Liver (tissue), 9 donors: ENCODE measurements around the gene MYO9A. TPM values are rescaled to one million over a fixed set of nuclear protein-coding genes. Genes with fewer than 3 reads are reported as not detected.

Experiments
- DNase-seq: peaks from one replicate; pipeline ENCODE4 v3.0.0-alpha.2; 2017; ENCODE audit warnings: low spot score
- H3K27ac ChIP-seq, 2 donors: one replicate each; pipeline ENCODE4 v1.7.0; 2013; ENCODE audit warnings: inconsistent platforms in 2 of 2, low read length in 2 of 2, control low read depth in 1 of 2, low read depth in 1 of 2, mild to moderate bottlenecking in 1 of 2
- H3K27me3 ChIP-seq, 4 donors: one replicate each; pipeline versions ENCODE4 v1.6.1 to v1.7.0; 2013; ENCODE audit warnings: low read length in 3 of 4, inconsistent platforms in 1 of 4, mild to moderate bottlenecking in 1 of 4, moderate library complexity in 1 of 4; ENCODE audit not compliant: control insufficient read depth in 4 of 4, insufficient read depth in 4 of 4
- H3K36me3 ChIP-seq, 4 donors: one replicate each; pipeline versions ENCODE4 v1.6.1 to v1.7.0; 2013; ENCODE audit warnings: low read length in 3 of 4, mild to moderate bottlenecking in 3 of 4, low read depth in 1 of 4, moderate library complexity in 1 of 4; ENCODE audit not compliant: control insufficient read depth in 4 of 4, insufficient read depth in 3 of 4
- H3K4me1 ChIP-seq, 4 donors: one replicate each; pipeline versions ENCODE4 v1.6.1 to v1.7.0; 2013; ENCODE audit warnings: low read length in 3 of 4, mild to moderate bottlenecking in 3 of 4, moderate library complexity in 1 of 4; ENCODE audit not compliant: control insufficient read depth in 4 of 4, insufficient read depth in 4 of 4
- H3K4me3 ChIP-seq, 3 donors: one replicate each; pipeline versions ENCODE4 v1.6.1 to v1.7.0; 2013; ENCODE audit warnings: low read length in 3 of 3, control low read depth in 1 of 3, low read depth in 1 of 3, mild to moderate bottlenecking in 1 of 3
- H3K9ac ChIP-seq, 2 donors: one replicate each; pipeline ENCODE4 v1.7.0; 2013; ENCODE audit warnings: low read length in 2 of 2, mild to moderate bottlenecking in 2 of 2, moderate library complexity in 2 of 2, control low read depth in 1 of 2, low read depth in 1 of 2
- H3K9me3 ChIP-seq, 4 donors: one replicate each; pipeline versions ENCODE4 v1.6.1 to v1.7.0; 2013; ENCODE audit warnings: low read length in 3 of 4; ENCODE audit not compliant: control insufficient read depth in 4 of 4
- ATF3 ChIP-seq: IDR thresholded peaks from 2 replicates; pipeline ENCODE4 v1.6.1; 2016; ENCODE audit warnings: antibody characterized with exemption
- CTCF ChIP-seq: fragments of 150-350 bp; IDR thresholded peaks from 2 replicates; pipeline ENCODE4 v1.5.1; 2017; ENCODE audit warnings: improper control_type of control experiment, low read depth, low read length; ENCODE audit not compliant: missing input control
- EGR1 ChIP-seq, 2 donors: IDR thresholded peaks; 2 replicates each; pipeline ENCODE4 v1.6.1; 2016 to 2018; ENCODE audit warnings: antibody characterized with exemption in 2 of 2, low read depth in 2 of 2
- FOXA1 ChIP-seq: IDR thresholded peaks from 2 replicates; pipeline ENCODE4 v1.6.1; 2016; ENCODE audit warnings: antibody characterized with exemption
- FOXA2 ChIP-seq: IDR thresholded peaks from 2 replicates; pipeline ENCODE4 v1.6.1; 2016; ENCODE audit warnings: antibody characterized with exemption
- GABPA ChIP-seq, 2 donors: IDR thresholded peaks in 1 of 2; conservative IDR thresholded peaks in 1 of 2; 2 replicates each; pipeline ENCODE4 v1.6.1; 2016; ENCODE audit warnings: antibody characterized with exemption in 2 of 2, mild to moderate bottlenecking in 1 of 2, moderate library complexity in 1 of 2
- HNF4A ChIP-seq, 2 donors: conservative IDR thresholded peaks; 2 replicates each; pipeline ENCODE4 v1.6.1; 2016; ENCODE audit warnings: antibody characterized with exemption in 2 of 2, mild to moderate bottlenecking in 2 of 2
- HNF4G ChIP-seq: IDR thresholded peaks from 2 replicates; pipeline ENCODE4 v1.6.1; 2016; ENCODE audit warnings: antibody characterized with exemption
- MAX ChIP-seq: IDR thresholded peaks from 2 replicates; pipeline ENCODE4 v1.6.1; 2016; ENCODE audit warnings: antibody characterized with exemption
- NR2F2 ChIP-seq: IDR thresholded peaks from 2 replicates; pipeline ENCODE4 v1.6.1; 2016; ENCODE audit warnings: antibody characterized with exemption
- RAD21 ChIP-seq, 2 donors: IDR thresholded peaks; 2 replicates each; pipeline ENCODE4 v1.6.1; 2016; ENCODE audit warnings: antibody characterized with exemption in 2 of 2, mild to moderate bottlenecking in 2 of 2
- REST ChIP-seq: IDR thresholded peaks from 2 replicates; pipeline ENCODE4 v1.6.1; 2016; ENCODE audit warnings: antibody characterized with exemption, mild to moderate bottlenecking
- RXRA ChIP-seq, 2 donors: IDR thresholded peaks; 2 replicates each; pipeline ENCODE4 v1.6.1; 2017 to 2018; ENCODE audit warnings: antibody characterized with exemption in 2 of 2, mild to moderate bottlenecking in 1 of 2
- SP1 ChIP-seq: IDR thresholded peaks from 2 replicates; pipeline ENCODE4 v1.6.1; 2018; ENCODE audit warnings: antibody characterized with exemption, mild to moderate bottlenecking
- TAF1 ChIP-seq: conservative IDR thresholded peaks from 2 replicates; pipeline ENCODE4 v1.6.1; 2016; ENCODE audit warnings: antibody characterized with exemption, mild to moderate bottlenecking
- YY1 ChIP-seq: IDR thresholded peaks from 2 replicates; pipeline ENCODE4 v1.6.1; 2016; ENCODE audit warnings: antibody characterized with exemption, mild to moderate bottlenecking
- WGBS: extraction: QIAGEN DNeasy Blood & Tissue Kit; methylation state at CpG from one replicate; pipeline ENCODE4 v1.1.7; 2013; 5-methylcytosine and 5-hydroxymethylcytosine counted together
- polyA plus RNA-seq, 2 donors: library from polyadenylated mRNA; stranded (reverse) in 1 of 2; unstranded in 1 of 2; fragments of 200-250 nt in 1 of 2; fragments of >200 nt in 1 of 2; fragmentation: Nextera tagmentation in 1 of 2; extraction: Ambion mirVana in 1 of 2; gene quantifications; one replicate each; pipeline versions ENCODE4 v1.2.1 to v1.2.3, GENCODE V29; 2013 to 2015
- total RNA-seq, 2 donors: library from RNA; depleted of rRNA; stranded (reverse); fragments of >200 nt; gene quantifications; one replicate each; pipeline ENCODE4 v1.2.3, GENCODE V29; 2014
- donor health status: healthy.
- donor health status: healthy.
- donor health status: healthy.
- donor health status: healthy.
- donor health status: healthy.

MYO9A gene
- total and polyA plus RNA-seq, 4 donors, result 1.4 to 14.9 (median 8.4) TPM

GRCh38 chr15:71777216-71777943, 340.6 kb downstream of the MYO9A start:
- no peaks in the 10 kb centered on the region for H3K4me1 ChIP-seq
- no peak for TF ChIP-seq HNF4A (conservative IDR thresholded peaks at IDR 0.05)
- TF ChIP-seq GABPA (IDR thresholded peaks at IDR 0.05 in 1 of 2, conservative IDR thresholded peaks at IDR 0.05 in 1 of 2), result no peak
- no peak for TF ChIP-seq SP1
- TF ChIP-seq ATF3, result no peak
- TF ChIP-seq EGR1 (IDR thresholded peaks at IDR 0.05; ENCODE audit: low read depth in 2 of 2), result no peak
- TF ChIP-seq REST, result no peak
- TF ChIP-seq NR2F2, result no peak
- TF ChIP-seq RAD21 (IDR thresholded peaks at IDR 0.05), result no peak
- no peak for TF ChIP-seq RXRA (IDR thresholded peaks at IDR 0.05)
- TF ChIP-seq FOXA2, result no peak
- TF ChIP-seq CTCF, result no peak
- no peak for TF ChIP-seq MAX
- no peak for TF ChIP-seq TAF1
- TF ChIP-seq FOXA1, result no peak
- no peak for TF ChIP-seq YY1
- TF ChIP-seq HNF4G, result no peak
- no peak overlapping the region for H3K27ac ChIP-seq
- WGBS, result 92% methylated on average over 16 of the region's 16 CpGs
- no peak overlapping the region for H3K9ac ChIP-seq
- H3K36me3 ChIP-seq, result peaks cover 0 to 9% (median 2%) of the 10 kb centered on the region in 4 donors
- DNase-seq, result no peak
- H3K4me3 ChIP-seq, result no peak overlapping the region
- no peaks in the 10 kb centered on the region for H3K27me3 ChIP-seq
- no peaks in the 10 kb centered on the region for H3K9me3 ChIP-seq

GRCh38 chr15:71776304-71776703, 341.6 kb downstream of the MYO9A start:
- Histone ChIP-seq H3K9ac (no peak overlapping the region), H3K9me3 (no peaks in the 10 kb centered on the region), H3K4me1 (no peaks in the 10 kb centered on the region), H3K4me3 (no peak overlapping the region), H3K27ac (no peak overlapping the region), H3K36me3 (peaks cover 0 to 17% (median 5%) of the 10 kb centered on the region in 4 donors), H3K27me3 (no peaks in the 10 kb centered on the region)
- no peak for DNase-seq
- TF ChIP-seq NR2F2 (no peak), MAX (no peak), SP1 (no peak), RXRA (IDR thresholded peaks at IDR 0.05) (no peak)
- 86% methylated on average over 3 of the region's 3 CpGs for WGBS
